Gastrocnemius medialis (tissue), 4 donors: ENCODE data around the gene USP32. TPM values are rescaled to one million over a fixed set of nuclear protein-coding genes. Genes with fewer than 3 reads are reported as not detected.

Experiments used
- ATAC-seq, 2 donors: fragments of 150-250 bp; one replicate each; pipeline ENCODE4 v1.9.1; 2016
- DNase-seq, 2 donors: peaks; one replicate each; pipeline ENCODE4 v3.0.0-alpha.2; 2019
- H3K27ac ChIP-seq, 4 donors: fragments of 200-600 bp; sonication (generic); 1 replicate in 1 of 4; 2 replicates in 3 of 4; pipeline ENCODE4 v1.5.1; 2016 to 2018; ENCODE audit warnings: mild to moderate bottlenecking in 2 of 4, moderate library complexity in 1 of 4
- H3K27me3 ChIP-seq, 3 donors: fragments of 200-600 bp; sonication (generic) in 2 of 3; 1 replicate in 1 of 3; 2 replicates in 2 of 3; pipeline versions ENCODE4 v1.5.1 to v1.6.0; 2016 to 2019; ENCODE audit warnings: mild to moderate bottlenecking in 1 of 3, moderate library complexity in 1 of 3
- H3K36me3 ChIP-seq, 2 donors: fragments of 200-600 bp; sonication (generic) in 1 of 2; one replicate each; pipeline ENCODE4 v1.5.1; 2017 to 2018
- H3K4me1 ChIP-seq, 2 donors: fragments of 200-600 bp; sonication (generic) in 1 of 2; one replicate each; pipeline ENCODE4 v1.5.1; 2016 to 2017; ENCODE audit warnings: mild to moderate bottlenecking in 2 of 2
- H3K4me3 ChIP-seq, 4 donors: fragments of 200-600 bp; sonication (generic) in 3 of 4; 1 replicate in 1 of 4; 2 replicates in 3 of 4; pipeline ENCODE4 v1.5.1; 2016 to 2019; ENCODE audit warnings: mild to moderate bottlenecking in 2 of 4
- H3K9me3 ChIP-seq, 3 donors: fragments of 200-600 bp; sonication (generic) in 2 of 3; 1 replicate in 1 of 3; 2 replicates in 2 of 3; pipeline ENCODE4 v1.5.1; 2016 to 2019
- POLR2A ChIP-seq, 2 donors: fragments of 450-650 bp; IDR thresholded peaks; one replicate each; pipeline ENCODE4 v1.6.1; 2017; ENCODE audit warnings: antibody characterized with exemption in 2 of 2, mild to moderate bottlenecking in 2 of 2, moderate library complexity in 2 of 2
- in situ Hi-C, 4 donors: fragments of 200-750 bp; cut with MboI; loops; one replicate each; pipeline versions ENCODE4 v1.15.0 to v1.8.0; 2017; ENCODE audit warnings: low sequenced_read_pairs in 4 of 4
- intact Hi-C: fragments of 100-400 bp; cut with DNase I; formaldehyde crosslinking; loops from one replicate; pipeline ENCODE4 v1.15.1; 2023; ENCODE audit warnings: low total_unique reads
- total RNA-seq, 4 donors: library from RNA; depleted of rRNA; stranded (reverse); fragments of >200 nt; gene quantifications; one replicate each; pipeline versions ENCODE4 v1.1.0 to v1.2.3, GENCODE V29; 2016
- TF ChIP-seq, protein P1 (sequence below), 5 experiments: fragments of 450-650 bp in 3 of 5; fragments of 200-600 bp in 2 of 5; sonication (generic) in 2 of 5; IDR thresholded peaks in 4 of 5; conservative IDR thresholded peaks in 1 of 5; 1 replicate in 4 of 5; 2 replicates in 1 of 5; pipeline ENCODE4 v1.5.1; 2016 to 2019; ENCODE audit warnings: antibody characterized with exemption in 5 of 5, mild to moderate bottlenecking in 3 of 5, moderate library complexity in 3 of 5

Gene USP32
- total RNA-seq, 4 donors from 2014 or later, result 44.4 to 83.2 (median 52.5) TPM

DNA sequence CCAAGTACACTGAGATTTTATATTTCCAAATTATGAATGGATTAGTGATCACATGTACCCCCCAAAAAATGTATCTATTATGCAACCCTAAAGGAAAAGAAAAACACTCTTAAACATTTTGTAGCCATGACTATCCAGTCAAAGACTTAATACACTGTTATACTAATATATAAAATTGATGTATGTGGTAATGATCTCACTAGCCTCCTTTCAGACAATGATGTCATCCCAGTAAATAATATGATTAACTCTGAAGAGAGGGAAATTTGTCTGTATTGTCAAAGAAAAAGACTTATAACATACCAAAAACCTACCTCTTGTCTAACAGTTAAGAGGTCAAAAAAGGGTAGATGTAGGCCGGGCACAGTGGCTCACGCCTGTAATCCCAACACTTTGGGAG, 80.7 kb downstream of the USP32 start:
- in situ Hi-C loops, result loop anchor here in 1 of 4 donors (25.0 kb wide), 1 partner anchor 101 kb away; the partner anchor contains the start of gene CHCT1
- no peak for ATAC-seq
- intact Hi-C loops, result loop anchor here (5.0 kb wide), 1 partner anchor 81 kb away; the partner anchor contains the start of gene USP32
- TF ChIP-seq, protein P1, sequence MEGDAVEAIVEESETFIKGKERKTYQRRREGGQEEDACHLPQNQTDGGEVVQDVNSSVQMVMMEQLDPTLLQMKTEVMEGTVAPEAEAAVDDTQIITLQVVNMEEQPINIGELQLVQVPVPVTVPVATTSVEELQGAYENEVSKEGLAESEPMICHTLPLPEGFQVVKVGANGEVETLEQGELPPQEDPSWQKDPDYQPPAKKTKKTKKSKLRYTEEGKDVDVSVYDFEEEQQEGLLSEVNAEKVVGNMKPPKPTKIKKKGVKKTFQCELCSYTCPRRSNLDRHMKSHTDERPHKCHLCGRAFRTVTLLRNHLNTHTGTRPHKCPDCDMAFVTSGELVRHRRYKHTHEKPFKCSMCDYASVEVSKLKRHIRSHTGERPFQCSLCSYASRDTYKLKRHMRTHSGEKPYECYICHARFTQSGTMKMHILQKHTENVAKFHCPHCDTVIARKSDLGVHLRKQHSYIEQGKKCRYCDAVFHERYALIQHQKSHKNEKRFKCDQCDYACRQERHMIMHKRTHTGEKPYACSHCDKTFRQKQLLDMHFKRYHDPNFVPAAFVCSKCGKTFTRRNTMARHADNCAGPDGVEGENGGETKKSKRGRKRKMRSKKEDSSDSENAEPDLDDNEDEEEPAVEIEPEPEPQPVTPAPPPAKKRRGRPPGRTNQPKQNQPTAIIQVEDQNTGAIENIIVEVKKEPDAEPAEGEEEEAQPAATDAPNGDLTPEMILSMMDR (IDR thresholded peaks at IDR 0.05 in 4 of 5, conservative IDR thresholded peaks at IDR 0.05 in 1 of 5), result no peak
- TF ChIP-seq POLR2A (IDR thresholded peaks at IDR 0.05), result no peak
- DNase-seq, result no peak
- Histone ChIP-seq H3K4me1 (peaks cover 19 to 21% of the 10 kb centered on the region in 2 donors), H3K4me3 (no peak overlapping the region), H3K9me3 (no peaks in the 10 kb centered on the region), H3K36me3 (no peaks in the 10 kb centered on the region), H3K27ac (peak overlapping the region in 2 of 4 donors; percentile 1 to 34), H3K27me3 (no peaks in the 10 kb centered on the region)

DNA sequence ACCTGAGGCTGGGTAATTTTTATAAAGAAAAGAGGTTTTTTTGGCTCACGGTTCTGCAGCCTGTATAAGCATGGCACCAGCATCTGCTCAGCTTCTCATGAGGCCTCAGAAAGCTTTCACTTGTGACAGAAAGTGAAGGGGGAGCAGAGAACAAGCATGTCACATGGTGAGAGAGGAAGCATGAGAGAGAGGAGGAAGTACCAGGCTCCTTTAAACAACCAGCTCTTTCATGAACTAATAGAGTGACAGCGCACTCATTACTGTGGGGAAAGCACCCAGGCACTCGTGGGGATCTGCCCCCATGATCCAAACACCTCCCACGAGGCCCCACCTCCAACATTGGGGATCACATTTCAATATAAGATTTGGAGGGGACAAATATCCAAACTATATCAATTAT, 86.8 kb downstream of the USP32 start:
- H3K27ac ChIP-seq, result no peak overlapping the region
- H3K4me3 ChIP-seq, result no peak overlapping the region
- ATAC-seq (no peak), DNase-seq (no peak)
- intact Hi-C loops (no loop called here), in situ Hi-C loops (loop anchor here in 1 of 4 donors (25.0 kb wide), 1 partner anchor 107 kb away; the partner anchor contains the start of gene CHCT1)
- H3K36me3 ChIP-seq, result no peaks in the 10 kb centered on the region
- H3K27me3 ChIP-seq, result no peaks in the 10 kb centered on the region
- H3K9me3 ChIP-seq, result no peaks in the 10 kb centered on the region
- peaks cover 7 to 23% of the 10 kb centered on the region in 2 donors for H3K4me1 ChIP-seq
- TF ChIP-seq, protein P1 (IDR thresholded peaks at IDR 0.05 in 4 of 5, conservative IDR thresholded peaks at IDR 0.05 in 1 of 5), result no peak
- no peak for TF ChIP-seq POLR2A (IDR thresholded peaks at IDR 0.05)

DNA sequence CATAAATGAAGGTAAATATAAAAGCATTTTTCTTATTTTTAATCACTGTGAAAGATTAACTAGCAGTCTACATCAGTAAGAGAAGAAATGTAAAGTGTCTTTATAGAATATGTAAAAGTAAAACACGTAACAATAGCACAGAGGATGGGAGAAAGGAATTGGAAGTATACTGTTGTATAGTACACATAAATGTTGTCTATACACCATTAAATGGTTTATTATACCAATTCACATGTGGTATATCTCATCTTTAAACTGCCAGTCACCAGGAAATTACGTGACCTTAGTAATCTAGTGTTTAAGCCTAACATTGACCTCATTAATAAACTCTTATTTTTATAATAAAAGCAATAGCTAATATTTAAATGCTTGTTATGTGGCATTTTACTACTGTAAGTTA, 87.4 kb downstream of the USP32 start:
- H3K27me3 ChIP-seq, result no peaks in the 10 kb centered on the region
- no peaks in the 10 kb centered on the region for H3K9me3 ChIP-seq
- H3K36me3 ChIP-seq, result no peaks in the 10 kb centered on the region
- intact Hi-C loops, result no loop called here
- H3K27ac ChIP-seq, result no peak overlapping the region
- H3K4me3 ChIP-seq, result no peak overlapping the region
- no peak for DNase-seq
- peaks cover 3 to 23% of the 10 kb centered on the region in 2 donors for H3K4me1 ChIP-seq
- no peak for ATAC-seq
- TF ChIP-seq POLR2A (IDR thresholded peaks at IDR 0.05), result no peak
- TF ChIP-seq, protein P1 (IDR thresholded peaks at IDR 0.05 in 4 of 5, conservative IDR thresholded peaks at IDR 0.05 in 1 of 5), result no peak
- in situ Hi-C loops, result loop anchor here in 1 of 4 donors (25.0 kb wide), 1 partner anchor 108 kb away; the partner anchor contains the start of gene CHCT1

DNA sequence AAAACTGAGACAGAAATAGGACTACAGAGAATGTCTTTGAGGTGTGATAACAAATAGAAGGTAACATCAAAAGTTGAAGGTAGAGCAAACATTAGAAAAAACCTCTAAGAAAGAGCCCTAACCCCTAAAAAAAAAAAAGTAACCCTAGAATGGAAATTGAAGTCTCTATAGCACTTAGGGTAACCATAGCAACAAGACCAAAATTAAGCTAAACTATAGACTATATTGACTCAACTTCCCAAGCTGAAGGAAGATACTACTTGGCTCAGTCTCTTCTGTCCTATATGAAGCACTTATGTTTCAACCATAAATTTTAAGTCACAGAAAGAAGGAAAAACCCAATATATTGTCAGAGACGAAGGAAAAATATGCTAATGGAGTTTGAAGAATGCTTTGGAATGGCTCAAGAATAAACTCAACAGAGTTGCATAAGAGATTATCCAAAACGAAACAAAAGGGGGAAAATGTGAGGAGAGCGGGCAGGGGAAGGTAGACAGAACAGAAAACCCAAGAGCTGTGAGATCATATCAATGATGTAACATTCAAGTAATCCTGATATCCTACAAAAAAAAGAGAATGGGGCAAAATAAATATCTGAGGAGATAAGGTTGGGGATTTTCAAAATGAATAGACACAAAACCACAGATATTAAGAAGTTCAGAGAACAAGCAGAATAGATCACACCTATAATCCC, 88.4 kb downstream of the USP32 start:
- in situ Hi-C loops, result loop anchor here in 1 of 4 donors (25.0 kb wide), 1 partner anchor 109 kb away; the partner anchor contains the start of gene CHCT1

More for the DNA sequence above, 88.4 kb downstream of the USP32 start:
- peaks cover 3 to 23% of the 10 kb centered on the region in 2 donors for H3K4me1 ChIP-seq
- no peak overlapping the region for H3K27ac ChIP-seq
- TF ChIP-seq, protein P1 (IDR thresholded peaks at IDR 0.05 in 4 of 5, conservative IDR thresholded peaks at IDR 0.05 in 1 of 5), result no peak
- TF ChIP-seq POLR2A (IDR thresholded peaks at IDR 0.05), result no peak
- no peaks in the 10 kb centered on the region for H3K9me3 ChIP-seq
- no peaks in the 10 kb centered on the region for H3K36me3 ChIP-seq
- no peak overlapping the region for H3K4me3 ChIP-seq
- ATAC-seq (no peak), DNase-seq (no peak)
- H3K27me3 ChIP-seq, result no peaks in the 10 kb centered on the region
- intact Hi-C loops, result no loop called here
